SU-DHL-6 (cell line): ENCODE results near the gene LRRC63.

Source experiments
- CTCF ChIP-seq: fragments of 200-600 bp; sonication (generic); IDR thresholded peaks from one replicate; pipeline ENCODE4 v1.5.1; 2017; ENCODE audit warnings: antibody characterized with exemption, mild to moderate bottlenecking, low read length, moderate library complexity; ENCODE audit not compliant: insufficient read depth, poor library complexity, severe bottlenecking
- EZH2phosphoT487 ChIP-seq: fragments of 200-600 bp; sonication (generic), shearing (Covaris generic); conservative IDR thresholded peaks from 2 replicates; pipeline ENCODE4 v1.6.1; 2018; ENCODE audit warnings: mild to moderate bottlenecking, antibody characterized with exemption, low read length, moderate library complexity, mixed read lengths

GRCh38 chr13:46313432-46314257 lies 101.9 kb downstream of the LRRC63 start:
- TF ChIP-seq CTCF (no peak), EZH2phosphoT487 (no peak)
